Measurements from ENCODE around the gene NINJ1. TPM values are rescaled to one million over a fixed set of nuclear protein-coding genes. Genes with fewer than 3 reads are reported as not detected.
A peak's percentile ranks its signal among the peaks of the same experiment; 100 is the strongest.

The NINJ1 gene
- total and polyA plus RNA-seq, 8 donors = 9.3 to 153 (median 34.6) TPM

- TF ChIP-seq POLR2A (IDR thresholded peaks at IDR 0.05) (no peak), EP300 (IDR thresholded peaks at IDR 0.05) (no peak), CTCF (IDR thresholded peaks at IDR 0.05) (no peak), POLR2AphosphoS5 (IDR thresholded peaks at IDR 0.05) (no peak)
- Histone ChIP-seq H3K4me3 (no peak overlapping the region), H3K9me3 (no peaks in the 10 kb centered on the region), H3K27ac (peak overlapping the region in 4 of 5 donors; percentile 49 to 96 (median 82)), H3K27me3 (no peaks in the 10 kb centered on the region), H3K4me1 (peaks cover 63 to 78% (median 72%) of the 10 kb centered on the region in 4 donors), H3K36me3 (peaks cover 15 to 35% (median 33%) of the 10 kb centered on the region in 4 donors)
- DNase-seq = peak in 1 of 2 donors; percentile 5
- 76 to 93% (median 80%) methylated on average over 8 to 14 of the region's 14 CpGs for WGBS, 5 donors
- intact Hi-C loops (cut with DNase I; ENCODE audit: low total_unique reads) = no loop called here
Observed at GRCh38 chr9:93128011-93128714, 5.9 kb downstream of the NINJ1 start.

GRCh38 chr9:93127395-93127911 is 6.6 kb downstream of the NINJ1 start:
- Histone ChIP-seq H3K4me1 (peaks cover 56 to 71% (median 65%) of the 10 kb centered on the region in 4 donors), H3K36me3 (peaks cover 15 to 42% (median 38%) of the 10 kb centered on the region in 4 donors), H3K4me3 (peak overlapping the region in 1 of 4 donors; percentile 4), H3K9me3 (no peaks in the 10 kb centered on the region), H3K27me3 (no peaks in the 10 kb centered on the region), H3K27ac (peak overlapping the region; percentile 19 to 96 (median 67))
- DNase-seq = peak in 1 of 2 donors; percentile 63
- intact Hi-C loops (cut with DNase I; ENCODE audit: low total_unique reads) = no loop called here
- 36 to 57% (median 43%) methylated on average over 4 to 8 of the region's 8 CpGs for whole genome bisulfite sequencing, 5 donors
- TF ChIP-seq POLR2AphosphoS5 (IDR thresholded peaks at IDR 0.05) = no peak
- no peak for TF ChIP-seq EP300 (IDR thresholded peaks at IDR 0.05)
- TF ChIP-seq POLR2A (IDR thresholded peaks at IDR 0.05) = no peak
- TF ChIP-seq CTCF (IDR thresholded peaks at IDR 0.05) = no peak

GRCh38 chr9:93126825-93127368 is 7.2 kb downstream of the NINJ1 start:
- peak in 1 of 2 donors; percentile 89 for DNase-seq
- intact Hi-C loops (cut with DNase I; ENCODE audit: low total_unique reads) = no loop called here
- Histone ChIP-seq H3K27ac (peak overlapping the region in 4 of 5 donors; percentile 49 to 96 (median 82)), H3K36me3 (peaks cover 15 to 47% (median 41%) of the 10 kb centered on the region in 4 donors), H3K4me3 (peak overlapping the region in 2 of 4 donors; percentile 4 to 5), H3K9me3 (no peaks in the 10 kb centered on the region), H3K4me1 (peaks cover 50 to 66% (median 60%) of the 10 kb centered on the region in 4 donors), H3K27me3 (no peaks in the 10 kb centered on the region)
- 42 to 53% (median 49%) methylated on average over 15 to 18 of the region's 18 CpGs for WGBS, 5 donors
- TF ChIP-seq EP300 (IDR thresholded peaks at IDR 0.05) (no peak), CTCF (IDR thresholded peaks at IDR 0.05) (no peak), POLR2A (IDR thresholded peaks at IDR 0.05) (no peak), POLR2AphosphoS5 (IDR thresholded peaks at IDR 0.05) (no peak)

GRCh38 chr9:93126151-93126781 is 7.8 kb downstream of the NINJ1 start:
- WGBS, 5 donors = 79 to 84% (median 82%) methylated on average over 22 to 23 of the region's 23 CpGs
- no peak for TF ChIP-seq EP300 (IDR thresholded peaks at IDR 0.05)
- no peak for TF ChIP-seq POLR2A (IDR thresholded peaks at IDR 0.05)
- TF ChIP-seq CTCF (IDR thresholded peaks at IDR 0.05) = no peak
- no peak for TF ChIP-seq POLR2AphosphoS5 (IDR thresholded peaks at IDR 0.05)
- Histone ChIP-seq H3K27ac (peak overlapping the region in 4 of 5 donors; percentile 49 to 96 (median 82)), H3K4me3 (no peak overlapping the region), H3K4me1 (peaks cover 44 to 66% (median 53%) of the 10 kb centered on the region in 4 donors), H3K27me3 (no peaks in the 10 kb centered on the region), H3K9me3 (no peaks in the 10 kb centered on the region), H3K36me3 (peaks cover 19 to 54% (median 47%) of the 10 kb centered on the region in 4 donors)
- DNase-seq = peak in 1 of 2 donors; percentile 36
- intact Hi-C loops (cut with DNase I; ENCODE audit: low total_unique reads) = no loop called here
